Adrenal gland (tissue), 12 donors: ENCODE measurements around the gene EFCAB11. TPM values are rescaled to one million over a fixed set of nuclear protein-coding genes. Genes with fewer than 3 reads are reported as not detected.

Experiments
- DNase-seq, 7 donors: peaks; one replicate each; pipeline ENCODE4 v3.0.0-alpha.2; 2019 to 2020
- H3K27ac ChIP-seq, 5 donors: fragments of 200-600 bp; sonication (generic) in 4 of 5; 1 replicate in 3 of 5; 2 replicates in 2 of 5; pipeline versions ENCODE4 v1.5.1 to v1.8.0; 2016 to 2020; ENCODE audit warnings: mild to moderate bottlenecking in 1 of 5
- H3K27me3 ChIP-seq: fragments of 200-600 bp; 2 replicates; pipeline ENCODE4 v1.8.0; 2021
- H3K36me3 ChIP-seq, 2 donors: fragments of 200-600 bp; replicated peaks in 1 of 2; 1 replicate in 1 of 2; 2 replicates in 1 of 2; pipeline versions ENCODE4 v1.5.1 to v1.8.0; 2018 to 2022
- H3K4me1 ChIP-seq, 2 donors: fragments of 200-600 bp; replicated peaks in 1 of 2; 1 replicate in 1 of 2; 2 replicates in 1 of 2; pipeline versions ENCODE4 v1.5.1 to v1.8.0; 2018 to 2021
- H3K4me3 ChIP-seq, 4 donors: fragments of 200-600 bp; sonication (generic) in 3 of 4; one replicate each; pipeline ENCODE4 v1.5.1; 2016 to 2018
- H3K9me3 ChIP-seq, 3 donors: fragments of 200-600 bp; sonication (generic) in 1 of 3; replicated peaks in 1 of 3; 1 replicate in 2 of 3; 2 replicates in 1 of 3; pipeline versions ENCODE4 v1.5.1 to v1.8.0; 2016 to 2021
- POLR2A ChIP-seq, 2 donors: fragments of 450-650 bp; IDR thresholded peaks; one replicate each; pipeline ENCODE4 v1.6.1; 2017; ENCODE audit warnings: antibody characterized with exemption in 2 of 2, mild to moderate bottlenecking in 2 of 2, moderate library complexity in 1 of 2
- WGBS, 4 donors: extraction: QIAGEN DNeasy Blood & Tissue Kit in 2 of 4; methylation state at CpG; one replicate each; pipeline versions ENCODE4 v1.1.5 to v1.1.7; 2013 to 2017; 5-methylcytosine and 5-hydroxymethylcytosine counted together
- intact Hi-C, 2 donors: fragments of 100-400 bp; cut with DNase I; formaldehyde crosslinking; loops; one replicate each; pipeline versions ENCODE4 v1.14.1 to v1.15.0; 2022 to 2023
- polyA plus RNA-seq, 3 donors: library from polyadenylated mRNA; stranded (reverse); fragments of 200-250 nt in 2 of 3; fragments of 350-450 nt in 1 of 3; fragmentation: Illumina TruSeq in 1 of 3; extraction: RNeasy Lipid Tissue Mini Kit (QIAGEN cat#74804) in 1 of 3; gene quantifications; one replicate each; pipeline ENCODE4 v1.2.3, GENCODE V29; 2013 to 2014
- total RNA-seq, 9 donors: library from RNA; depleted of rRNA in 4 of 9; stranded (reverse); fragments of >200 nt in 4 of 9; fragments of 120-200 nt in 1 of 9; fragmentation: NEBNext Ultra II Directional in 1 of 9; extraction: Animal tissue kit (Norgen Biotek cat#: 25700) in 1 of 9; gene quantifications; one replicate each; pipeline versions ENCODE4 v1.1.0 to v1.2.4, GENCODE V29; 2013 to 2023
- TF ChIP-seq, protein P1 (sequence below), 6 experiments: fragments of 450-650 bp in 4 of 6; fragments of 200-600 bp in 2 of 6; sonication (generic) in 1 of 6; IDR thresholded peaks; 1 replicate in 5 of 6; 2 replicates in 1 of 6; pipeline versions ENCODE4 v1.5.1 to v1.8.0; 2016 to 2021; ENCODE audit warnings: antibody characterized with exemption in 6 of 6, mild to moderate bottlenecking in 2 of 6, moderate library complexity in 1 of 6
- donor health status: healthy with polysubstance abuse.
- donor health status: Bipolar disorder and iron deficiency.
- donor health status: DM: yes; HTN: yes; CAD: no.
- donor health status: DM: no; HTN: no; CAD: no.
- donor health status: DM: no; HTN: no; CAD: no.
- donor health status: DM: yes; HTN: yes; CAD: no.

EFCAB11 gene
- total and polyA plus RNA-seq, 12 donors, result 4.0 to 16.9 (median 8.4) TPM

DNA sequence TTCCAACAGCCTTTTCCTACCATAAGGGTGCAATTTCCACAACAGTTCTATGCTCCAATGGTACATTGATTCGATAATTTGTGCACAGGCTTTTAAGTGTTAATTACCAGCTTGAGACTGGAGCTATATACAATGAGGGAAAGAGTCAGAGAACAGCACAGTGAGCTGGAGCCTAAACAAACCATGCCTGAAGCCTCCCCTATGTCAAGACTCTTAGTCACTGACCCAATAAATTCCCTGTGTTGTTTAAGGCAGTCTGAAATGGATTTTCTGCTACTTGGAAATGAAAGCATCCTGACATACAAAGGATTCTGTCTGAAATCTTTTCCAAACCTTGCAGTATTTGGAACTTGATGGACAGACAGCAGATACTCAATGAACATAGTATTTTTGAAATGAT is 149.0 kb downstream of the EFCAB11 start:
- Histone ChIP-seq H3K36me3 (no peaks in the 10 kb centered on the region), H3K27me3 (no peaks in the 10 kb centered on the region), H3K9me3 (no peaks in the 10 kb centered on the region), H3K4me1 (no peaks in the 10 kb centered on the region), H3K4me3 (no peak overlapping the region), H3K27ac (no peak overlapping the region)
- TF ChIP-seq, protein P1, sequence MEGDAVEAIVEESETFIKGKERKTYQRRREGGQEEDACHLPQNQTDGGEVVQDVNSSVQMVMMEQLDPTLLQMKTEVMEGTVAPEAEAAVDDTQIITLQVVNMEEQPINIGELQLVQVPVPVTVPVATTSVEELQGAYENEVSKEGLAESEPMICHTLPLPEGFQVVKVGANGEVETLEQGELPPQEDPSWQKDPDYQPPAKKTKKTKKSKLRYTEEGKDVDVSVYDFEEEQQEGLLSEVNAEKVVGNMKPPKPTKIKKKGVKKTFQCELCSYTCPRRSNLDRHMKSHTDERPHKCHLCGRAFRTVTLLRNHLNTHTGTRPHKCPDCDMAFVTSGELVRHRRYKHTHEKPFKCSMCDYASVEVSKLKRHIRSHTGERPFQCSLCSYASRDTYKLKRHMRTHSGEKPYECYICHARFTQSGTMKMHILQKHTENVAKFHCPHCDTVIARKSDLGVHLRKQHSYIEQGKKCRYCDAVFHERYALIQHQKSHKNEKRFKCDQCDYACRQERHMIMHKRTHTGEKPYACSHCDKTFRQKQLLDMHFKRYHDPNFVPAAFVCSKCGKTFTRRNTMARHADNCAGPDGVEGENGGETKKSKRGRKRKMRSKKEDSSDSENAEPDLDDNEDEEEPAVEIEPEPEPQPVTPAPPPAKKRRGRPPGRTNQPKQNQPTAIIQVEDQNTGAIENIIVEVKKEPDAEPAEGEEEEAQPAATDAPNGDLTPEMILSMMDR (IDR thresholded peaks at IDR 0.05), result no peak
- TF ChIP-seq POLR2A (IDR thresholded peaks at IDR 0.05), result no peak
- WGBS, 4 donors, result 89 to 95% (median 93%) methylated on average over 1 of the region's 1 CpG
- intact Hi-C loops, result no loop called here
- DNase-seq, result no peak

DNA sequence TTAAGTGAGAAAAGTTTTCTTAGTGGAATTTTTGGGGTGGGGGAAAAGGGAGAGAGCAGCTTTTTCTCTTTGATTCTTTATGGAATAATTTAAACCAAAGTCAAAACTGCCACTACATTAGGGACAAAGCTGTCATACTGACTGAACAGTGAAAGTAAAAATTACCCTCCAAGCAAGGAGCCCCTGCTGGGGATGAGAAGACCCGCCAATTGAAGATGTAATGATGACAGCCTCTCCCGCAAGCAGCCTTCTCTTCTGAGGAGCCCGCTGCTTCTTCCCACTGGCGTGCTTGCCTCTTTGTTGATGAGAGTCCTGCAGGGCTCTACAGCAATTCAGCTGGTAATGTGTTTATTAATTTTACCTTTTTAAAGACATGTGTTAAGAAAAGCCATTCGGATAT is 151.0 kb downstream of the EFCAB11 start:
- DNase-seq, result no peak
- H3K27me3 ChIP-seq, result no peaks in the 10 kb centered on the region
- no peaks in the 10 kb centered on the region for H3K36me3 ChIP-seq
- 91 to 95% (median 94%) methylated on average over 5 of the region's 5 CpGs for WGBS, 4 donors
- no peaks in the 10 kb centered on the region for H3K9me3 ChIP-seq
- TF ChIP-seq POLR2A (IDR thresholded peaks at IDR 0.05), result no peak
- intact Hi-C loops, result no loop called here
- H3K4me1 ChIP-seq, result no peaks in the 10 kb centered on the region
- H3K27ac ChIP-seq, result no peak overlapping the region
- no peak overlapping the region for H3K4me3 ChIP-seq

DNA sequence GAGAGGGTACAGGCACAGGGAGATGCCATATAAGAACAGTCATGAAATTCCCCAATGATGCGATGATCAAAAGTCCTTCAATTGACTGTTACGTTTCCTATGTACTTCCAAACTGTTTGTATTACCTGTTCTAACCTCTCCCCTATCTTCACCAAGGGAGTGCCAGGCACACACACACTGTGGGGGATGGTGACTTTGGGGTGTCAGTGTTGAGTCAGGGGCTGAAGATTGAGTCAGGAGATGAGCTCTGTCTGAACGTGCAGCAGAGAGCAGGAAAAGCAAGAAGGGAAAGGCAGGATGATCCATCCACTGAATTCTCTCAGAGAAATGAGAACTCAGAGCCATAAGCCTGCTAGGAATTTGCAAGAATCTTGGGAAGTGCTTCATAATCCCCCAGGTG is 153.4 kb downstream of the EFCAB11 start:
- no peak for DNase-seq
- H3K4me3 ChIP-seq, result no peak overlapping the region
- no peaks in the 10 kb centered on the region for H3K36me3 ChIP-seq
- intact Hi-C loops, result no loop called here
- no peak overlapping the region for H3K27ac ChIP-seq
- no peaks in the 10 kb centered on the region for H3K9me3 ChIP-seq
- H3K4me1 ChIP-seq, result no peaks in the 10 kb centered on the region
- no peaks in the 10 kb centered on the region for H3K27me3 ChIP-seq
- TF ChIP-seq, protein P1 (IDR thresholded peaks at IDR 0.05), result no peak
- TF ChIP-seq POLR2A (IDR thresholded peaks at IDR 0.05), result no peak
- WGBS, 4 donors, result 88 to 97% (median 92%) methylated on average over 3 of the region's 3 CpGs

DNA sequence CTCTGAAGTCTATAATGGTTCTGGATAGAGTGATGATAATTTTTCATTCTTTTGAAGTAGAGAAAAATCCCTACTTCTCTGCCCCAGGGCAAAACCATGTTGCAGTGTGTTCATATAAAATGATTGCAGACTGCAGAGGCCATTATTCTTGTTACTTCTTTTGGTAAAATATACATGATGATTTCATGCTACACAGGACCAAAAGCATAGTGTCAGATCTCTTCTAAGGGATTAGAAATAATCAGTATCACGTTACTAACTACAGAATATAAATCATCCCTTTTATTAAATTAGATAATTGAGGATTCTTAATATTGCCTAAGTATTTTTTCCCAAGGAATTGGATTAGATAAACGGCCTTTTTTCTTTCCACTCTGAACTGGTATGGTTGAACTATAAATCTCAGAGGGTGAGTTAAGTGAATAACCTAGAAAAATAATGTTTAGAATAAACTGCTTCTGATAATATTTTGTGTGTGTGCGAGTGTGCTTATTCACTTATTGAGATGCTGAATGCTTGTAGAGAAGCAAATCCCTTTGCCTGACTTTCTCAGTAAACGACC is 156.2 kb downstream of the EFCAB11 start:
- Histone ChIP-seq H3K27ac (no peak overlapping the region), H3K36me3 (no peaks in the 10 kb centered on the region), H3K4me1 (peaks cover 3 to 5% of the 10 kb centered on the region in 2 donors), H3K27me3 (no peaks in the 10 kb centered on the region), H3K4me3 (no peak overlapping the region), H3K9me3 (no peaks in the 10 kb centered on the region)
- intact Hi-C loops, result no loop called here
- TF ChIP-seq, protein P1 (IDR thresholded peaks at IDR 0.05), result no peak
- TF ChIP-seq POLR2A (IDR thresholded peaks at IDR 0.05), result no peak
- 73 to 79% (median 76%) methylated on average over 4 of the region's 4 CpGs for WGBS, 4 donors
- DNase-seq, result no peak

DNA sequence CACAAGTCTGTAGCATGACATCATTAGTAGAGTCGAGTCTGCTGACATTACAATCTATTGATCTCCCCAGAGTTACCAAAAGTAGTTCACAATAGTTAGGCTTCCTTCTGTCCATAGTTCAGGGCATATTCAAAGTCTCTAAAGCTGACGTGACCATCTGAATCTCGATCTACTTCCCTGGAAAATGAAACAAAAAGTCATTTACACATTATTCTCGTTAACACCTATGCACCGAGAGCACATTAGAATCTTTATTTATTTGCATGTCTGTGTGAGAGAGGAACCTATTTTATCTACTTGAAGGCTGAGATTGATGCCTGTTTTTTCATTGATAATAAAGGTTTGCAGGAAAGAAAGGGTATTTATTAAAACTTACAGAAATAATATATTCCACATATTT is 157.4 kb downstream of the EFCAB11 start:
- H3K27me3 ChIP-seq, result no peaks in the 10 kb centered on the region
- no peaks in the 10 kb centered on the region for H3K9me3 ChIP-seq
- TF ChIP-seq POLR2A (IDR thresholded peaks at IDR 0.05), result no peak
- TF ChIP-seq, protein P1 (IDR thresholded peaks at IDR 0.05), result no peak
- 70 to 76% (median 73%) methylated on average over 5 of the region's 5 CpGs for WGBS, 4 donors
- H3K27ac ChIP-seq, result no peak overlapping the region
- H3K4me3 ChIP-seq, result no peak overlapping the region
- no peak for DNase-seq
- H3K4me1 ChIP-seq, result peaks cover 3 to 5% of the 10 kb centered on the region in 2 donors
- no peaks in the 10 kb centered on the region for H3K36me3 ChIP-seq
- intact Hi-C loops, result no loop called here
